ENCODE data around the gene LRPAP1.
"Not testable (repeated sequence)": the region's sequence is repeated elsewhere in the genome, so short reads cannot be mapped to it uniquely, and the experiment has no call there.

The LRPAP1 gene

DNA sequence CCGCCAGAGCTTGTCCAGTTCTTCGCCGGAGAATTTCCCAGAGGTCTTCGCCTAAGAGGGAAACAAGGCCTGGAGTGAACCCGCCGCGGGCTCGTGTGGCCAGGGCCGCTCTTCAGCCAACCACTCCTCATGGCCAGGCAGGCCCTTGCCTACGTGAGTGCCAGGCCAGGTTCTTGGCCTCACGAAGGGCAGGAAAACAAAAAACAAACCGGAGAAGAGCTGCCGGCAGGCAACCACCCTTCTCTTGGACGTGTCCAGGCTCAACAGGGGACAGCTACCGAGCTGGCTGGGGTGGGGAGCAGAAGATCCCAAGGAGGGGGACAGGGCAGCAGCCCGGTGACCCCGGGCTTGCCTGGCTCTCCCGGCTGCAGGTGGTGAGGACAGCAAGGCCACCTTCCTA, 13.3 kb downstream of the LRPAP1 start:
- no peak for DNase-seq (ENCODE audit: low read depth, low spot score)

DNA sequence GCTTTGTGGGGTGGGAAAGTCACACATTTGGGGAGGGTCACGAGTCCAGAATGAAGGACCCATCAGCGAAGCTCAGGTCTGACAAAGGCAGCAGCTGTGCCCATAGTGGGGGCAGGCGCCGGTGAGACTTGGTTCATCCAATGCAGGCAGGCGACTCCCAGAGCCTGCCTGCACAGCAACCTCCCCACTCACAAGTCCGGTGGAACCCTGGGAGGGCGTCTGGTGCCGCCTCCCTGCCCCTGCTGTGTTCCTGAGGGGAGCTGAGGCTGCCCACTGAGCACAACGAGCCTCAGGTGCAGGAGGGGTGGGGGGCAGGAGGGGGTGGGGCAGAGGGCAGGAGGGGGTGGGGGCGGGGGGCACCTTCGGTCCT, 13.7 kb downstream of the LRPAP1 start:
- DNase-seq (ENCODE audit: low read depth, low spot score) = no peak

DNA sequence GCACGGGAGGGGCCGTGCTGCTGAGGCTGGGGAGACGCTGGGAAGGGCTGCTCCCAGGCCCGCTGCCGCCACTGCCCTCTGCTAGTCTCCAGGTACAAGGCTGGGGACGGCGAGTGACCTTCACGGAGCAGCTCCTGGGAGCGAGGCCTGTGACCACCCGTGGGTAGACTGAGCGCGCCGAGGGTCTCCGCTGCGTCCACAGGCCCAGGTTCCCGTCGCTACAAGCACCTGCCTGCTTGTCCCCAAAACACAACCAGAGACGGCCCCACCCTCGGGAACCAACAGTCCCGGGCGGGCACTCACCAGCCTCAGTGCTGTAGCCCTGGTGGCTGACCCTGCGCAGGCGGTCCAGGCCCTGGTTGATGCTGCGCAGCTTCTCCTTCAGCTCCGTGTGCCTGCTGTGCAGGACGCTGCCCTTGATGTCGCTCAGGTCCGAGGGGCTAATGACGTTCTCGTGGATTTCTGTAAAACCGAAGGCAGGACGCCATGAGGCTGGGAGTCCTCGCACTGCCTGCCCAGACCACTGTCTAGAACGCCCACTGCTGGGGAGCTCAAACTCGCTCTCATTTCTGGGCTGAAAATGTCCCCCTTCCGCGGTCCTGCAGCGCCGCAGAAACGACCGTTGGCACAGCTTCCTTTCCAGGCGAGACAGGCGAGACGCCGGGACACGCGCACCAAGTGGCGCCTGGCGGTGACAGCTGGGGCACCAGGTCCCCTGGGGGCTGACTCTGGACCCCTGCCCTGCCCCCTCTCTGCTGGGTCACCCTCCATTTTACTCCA, 14.3 kb downstream of the LRPAP1 start:
- no peak for DNase-seq (ENCODE audit: low read depth, low spot score)

DNA sequence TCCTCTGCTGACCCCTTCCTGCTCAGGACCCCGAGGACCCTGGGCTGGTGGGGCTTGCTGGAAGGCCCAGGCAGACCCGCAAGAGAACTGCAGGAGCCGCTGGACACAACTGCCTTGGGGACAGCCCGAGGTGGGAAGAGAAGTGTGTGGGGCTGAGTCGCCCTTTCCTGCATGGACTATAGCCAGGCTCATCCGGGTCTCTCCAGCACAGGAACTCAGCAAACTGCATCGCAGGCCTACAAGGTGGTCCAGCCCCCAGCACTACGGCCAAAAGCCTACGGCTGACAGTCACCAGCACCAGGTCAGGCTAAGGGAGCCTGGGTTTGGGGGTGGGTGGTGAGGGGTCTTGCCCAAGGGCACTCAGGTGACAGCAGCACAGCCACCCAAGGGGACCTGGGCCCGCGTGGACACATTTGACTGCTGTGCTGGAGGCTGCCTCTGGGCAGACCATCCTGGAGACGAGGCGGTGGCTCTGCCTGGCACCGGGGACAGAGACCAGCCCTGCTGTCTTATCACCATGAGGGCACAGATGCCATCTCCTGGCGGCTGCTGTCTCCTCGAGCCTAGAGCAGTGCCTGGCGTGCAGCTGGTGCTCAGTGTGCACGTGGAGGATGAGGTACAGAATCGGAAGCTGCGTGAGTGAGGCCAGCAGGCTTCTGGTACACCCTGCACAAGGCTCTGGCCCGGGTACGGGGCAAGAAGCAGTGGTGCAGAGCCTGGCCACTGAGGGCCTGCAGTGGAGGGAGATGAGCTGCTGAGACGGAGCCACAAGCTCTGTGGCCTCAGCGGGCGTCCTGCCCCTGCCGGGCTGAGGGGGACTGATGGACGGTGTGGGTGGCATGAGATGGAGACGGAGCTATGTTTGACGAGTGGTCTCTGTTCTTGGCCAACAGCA, 15.1 kb downstream of the LRPAP1 start:
- DNase-seq (ENCODE audit: low read depth, low spot score) = no peak

DNA sequence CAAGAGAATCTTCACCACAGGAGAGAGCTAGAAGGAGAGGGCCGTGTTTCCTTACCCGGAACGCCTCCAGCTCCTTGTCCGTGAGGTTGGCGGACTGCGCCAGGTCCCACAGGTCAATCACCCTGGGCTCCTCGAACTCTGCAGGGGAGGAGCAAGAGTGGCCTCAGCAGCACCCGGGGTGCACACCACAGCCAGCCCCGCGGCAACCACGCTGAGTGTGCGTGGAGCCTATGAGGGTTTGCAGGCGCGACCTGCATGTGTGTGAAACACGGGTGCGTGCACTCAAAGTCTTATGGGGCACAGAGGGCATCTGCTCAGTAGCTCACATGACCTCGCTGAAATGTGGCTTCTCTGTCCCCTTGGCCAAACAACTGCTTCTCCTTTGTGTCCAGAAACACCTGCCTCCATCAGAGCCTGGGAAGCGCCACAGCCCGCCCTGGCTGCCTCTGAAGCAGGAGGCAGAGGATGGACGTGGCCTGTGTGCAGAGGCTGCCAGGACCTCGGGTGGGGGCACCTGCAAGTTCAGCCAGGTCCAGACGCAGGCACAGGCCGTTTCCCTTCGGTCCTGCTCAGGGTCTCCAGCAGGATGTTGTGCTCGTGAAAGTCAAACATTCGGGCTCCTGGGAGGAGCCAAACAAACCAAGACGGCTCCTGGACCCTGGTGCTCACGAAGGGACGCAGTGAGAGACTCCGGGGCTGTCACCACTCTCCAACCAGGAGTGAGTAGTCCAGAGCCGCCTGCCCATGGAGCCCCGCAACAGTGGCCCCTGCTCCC, 16.0 kb downstream of the LRPAP1 start:
- DNase-seq (ENCODE audit: low read depth, low spot score) = no peak

DNA sequence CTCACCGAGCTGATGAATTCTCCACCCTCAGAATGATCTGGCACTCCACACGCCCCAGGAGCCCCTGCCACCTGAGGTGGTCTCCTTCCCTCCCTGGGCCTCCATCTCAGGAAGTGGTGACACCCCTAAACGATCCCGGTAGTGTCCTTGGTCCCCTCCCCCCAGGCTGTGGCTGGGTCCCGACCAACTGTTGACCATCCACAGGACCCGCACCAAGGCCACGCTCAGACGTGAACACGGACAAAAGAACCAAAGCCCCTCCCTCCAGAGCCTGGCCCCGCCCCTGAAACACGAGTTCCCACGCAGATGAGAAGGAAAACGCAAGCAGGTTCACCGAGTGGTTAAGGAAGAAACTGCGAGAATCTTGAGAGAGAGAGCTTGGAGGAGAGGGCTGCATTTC, 16.6 kb downstream of the LRPAP1 start:
- no peak for DNase-seq (ENCODE audit: low read depth, low spot score)

DNA sequence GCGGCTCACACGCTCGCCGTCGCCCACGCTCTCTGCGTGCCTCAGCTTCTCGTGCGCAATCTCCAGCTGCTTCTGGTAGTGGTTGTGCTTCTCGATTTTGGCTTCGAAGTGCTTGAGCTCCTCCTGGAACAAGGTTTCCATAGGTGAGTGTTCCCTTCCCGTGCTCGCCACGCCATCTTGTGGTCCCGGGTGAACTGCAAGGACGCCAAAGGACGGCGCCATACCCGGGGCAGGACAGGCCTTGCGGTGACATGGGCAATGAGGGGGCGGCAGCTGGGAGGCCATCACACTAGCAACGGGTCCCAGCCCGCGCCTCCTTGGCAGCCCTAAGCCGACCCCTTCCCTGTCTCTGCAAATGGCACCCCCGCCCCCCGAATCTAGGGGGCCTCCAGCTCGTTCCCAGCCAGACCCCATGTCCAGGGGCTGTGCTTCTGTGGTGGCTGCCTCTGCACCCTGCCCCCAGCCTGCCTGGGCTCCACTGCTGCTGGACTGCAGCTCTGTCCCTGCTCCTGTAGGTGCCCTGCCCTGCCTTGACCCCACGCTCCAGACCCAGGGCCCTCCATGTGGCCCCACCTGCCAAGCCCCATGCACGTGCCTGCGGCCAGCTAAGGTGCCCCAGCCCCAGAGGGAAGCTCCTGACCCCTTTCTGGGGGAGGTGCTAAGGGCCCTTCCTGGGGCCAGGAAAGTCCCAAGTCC, 17.3 kb downstream of the LRPAP1 start:
- no peak for DNase-seq (ENCODE audit: low read depth, low spot score)

DNA sequence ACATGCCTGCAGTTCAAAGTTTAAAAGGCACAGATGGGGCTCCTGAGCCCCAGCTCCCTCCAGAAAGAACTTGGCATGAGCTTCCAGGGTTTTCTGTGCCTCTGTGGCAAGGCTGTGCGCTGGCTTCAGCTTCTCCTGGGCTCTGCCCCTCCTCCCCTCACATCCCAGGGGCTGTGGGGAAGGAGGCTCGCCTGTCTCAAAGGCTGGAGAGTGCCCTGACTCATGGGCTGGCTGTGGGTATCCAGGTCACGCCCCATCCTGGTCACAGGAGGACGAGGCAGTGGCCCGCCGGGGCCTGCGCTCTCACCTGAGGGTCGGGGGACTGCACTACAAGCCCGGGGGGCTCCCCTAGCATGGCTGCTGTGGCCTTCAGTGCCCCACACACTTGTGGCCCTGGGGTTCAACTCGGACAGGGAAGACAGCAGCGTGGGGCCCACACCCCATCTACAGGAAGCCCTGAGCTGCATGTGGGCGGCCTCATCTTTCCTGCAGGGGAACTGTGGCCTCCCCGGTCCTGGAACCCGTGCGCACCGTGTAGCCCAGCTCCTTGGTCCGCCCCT, 17.9 kb downstream of the LRPAP1 start:
- DNase-seq (ENCODE audit: low read depth, low spot score) = no peak

DNA sequence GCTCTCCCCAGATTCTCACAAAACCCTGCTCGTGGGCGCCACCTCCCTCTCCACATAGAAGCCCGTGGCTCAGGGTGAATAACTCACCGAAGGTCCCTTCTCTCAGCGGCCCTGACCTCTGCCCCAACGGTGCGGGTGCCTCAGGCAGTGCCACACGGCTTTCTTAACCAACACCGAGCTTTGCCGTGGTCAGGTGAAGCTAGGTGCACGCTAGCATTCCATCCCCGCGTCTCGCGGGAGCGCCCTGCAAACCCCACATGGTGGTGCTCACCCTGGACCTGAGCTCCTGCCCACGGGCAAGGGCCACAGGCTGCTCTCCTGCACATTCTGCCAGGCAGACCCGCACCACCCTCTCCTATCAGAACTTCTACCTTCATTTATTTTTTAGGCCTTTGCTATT, 18.4 kb downstream of the LRPAP1 start:
- DNase-seq (ENCODE audit: low read depth, low spot score) = no peak

DNA sequence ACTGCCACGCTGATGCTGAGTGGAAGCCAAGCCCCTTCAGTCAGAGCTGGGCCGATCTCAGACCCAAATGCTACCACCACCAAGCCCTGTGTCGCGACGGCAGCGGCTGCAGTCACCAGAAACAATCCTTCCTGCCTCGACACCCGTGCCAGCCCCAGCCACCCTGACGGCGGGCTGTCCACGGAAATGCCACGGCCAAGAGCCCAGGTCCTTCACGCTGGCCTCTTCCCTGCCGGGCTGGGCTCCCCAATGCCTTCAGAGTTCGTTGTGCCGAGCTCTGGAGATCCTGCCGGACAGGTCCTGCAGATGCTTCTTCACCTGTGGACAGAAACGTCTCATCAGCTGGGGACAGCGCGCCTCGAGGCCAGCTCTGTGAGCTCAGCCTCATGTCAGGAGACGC, 19.5 kb downstream of the LRPAP1 start:
- DNase-seq (ENCODE audit: low read depth, low spot score) = no peak

DNA sequence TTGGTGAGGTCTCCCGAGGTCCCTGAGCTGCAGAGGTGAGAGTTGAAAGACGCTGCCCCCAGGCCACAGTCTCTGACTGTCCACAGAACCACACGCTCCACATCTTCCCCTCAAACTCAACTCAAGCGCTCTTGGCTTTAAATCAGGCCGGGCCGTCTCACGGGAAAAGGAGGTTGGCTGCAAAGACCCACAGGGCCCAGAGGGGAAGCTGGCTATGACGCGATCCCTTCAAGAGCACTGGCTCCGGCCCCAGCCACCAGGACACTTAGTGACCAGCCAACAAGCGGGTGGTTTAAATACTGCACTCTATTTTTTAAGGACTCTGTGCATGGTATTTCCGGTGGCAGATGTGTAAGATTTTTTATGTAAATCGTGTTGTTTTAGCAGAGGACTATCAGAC, 19.9 kb downstream of the LRPAP1 start:
- DNase-seq (ENCODE audit: low read depth, low spot score) = no peak

DNA sequence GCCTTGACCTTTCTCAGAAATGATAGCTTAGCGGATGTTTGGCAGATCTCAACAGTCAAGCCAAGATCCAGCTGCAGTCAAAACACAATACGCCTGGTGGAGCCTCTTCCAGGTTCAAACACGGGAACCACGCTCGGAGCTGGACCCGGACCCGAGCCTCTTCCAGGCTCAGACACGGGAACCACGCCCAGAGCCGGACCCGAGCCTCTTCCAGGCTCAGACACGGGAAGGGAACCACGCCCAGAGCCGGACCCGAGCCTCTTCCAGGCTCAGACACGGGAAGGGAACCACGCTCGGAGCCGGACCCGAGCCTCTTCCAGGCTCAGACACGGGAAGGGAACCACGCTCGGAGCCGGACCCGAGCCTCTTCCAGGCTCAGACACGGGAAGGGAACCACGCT, 20.6 kb downstream of the LRPAP1 start:
- DNase-seq (ENCODE audit: low read depth, low spot score) = not testable (repeated sequence)

DNA sequence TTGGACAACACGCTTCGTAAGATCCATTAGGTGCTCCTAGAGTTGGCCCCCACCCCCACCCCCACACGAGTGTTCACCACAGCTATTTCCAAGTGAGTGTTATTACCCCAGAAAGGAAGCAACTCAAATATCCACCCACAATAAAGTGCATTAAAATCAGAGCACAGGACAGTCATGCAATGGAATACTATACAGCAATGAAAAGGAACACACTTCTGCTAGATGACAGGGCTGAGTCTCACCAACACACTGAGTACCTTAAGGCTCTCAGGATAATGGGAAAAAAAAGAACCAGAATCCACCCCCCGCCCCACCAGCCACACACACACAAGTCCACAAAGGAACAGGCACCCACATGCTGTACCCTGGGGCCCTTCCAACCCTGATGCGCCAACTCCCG, 21.0 kb downstream of the LRPAP1 start:
- DNase-seq (ENCODE audit: low read depth, low spot score) = no peak

DNA sequence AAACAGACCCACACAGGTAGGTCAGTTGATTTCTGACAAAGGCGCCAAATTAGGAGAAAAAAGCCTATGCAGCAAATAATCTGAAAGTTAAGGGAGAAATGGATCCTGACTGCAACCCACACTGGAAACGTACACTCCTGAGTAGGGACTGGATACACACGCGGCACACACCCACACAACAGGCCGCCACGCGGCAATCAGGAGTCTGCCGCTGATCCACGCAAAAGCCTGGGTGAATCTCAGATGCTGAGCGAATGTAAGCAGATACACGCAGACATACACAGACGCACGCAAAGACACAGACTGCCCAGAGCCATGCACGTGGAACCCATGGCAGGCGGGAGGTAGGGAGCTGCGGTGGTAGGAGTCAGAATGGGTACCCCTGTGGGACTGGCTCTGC, 21.7 kb downstream of the LRPAP1 start:
- DNase-seq (ENCODE audit: low read depth, low spot score) = no peak

DNA sequence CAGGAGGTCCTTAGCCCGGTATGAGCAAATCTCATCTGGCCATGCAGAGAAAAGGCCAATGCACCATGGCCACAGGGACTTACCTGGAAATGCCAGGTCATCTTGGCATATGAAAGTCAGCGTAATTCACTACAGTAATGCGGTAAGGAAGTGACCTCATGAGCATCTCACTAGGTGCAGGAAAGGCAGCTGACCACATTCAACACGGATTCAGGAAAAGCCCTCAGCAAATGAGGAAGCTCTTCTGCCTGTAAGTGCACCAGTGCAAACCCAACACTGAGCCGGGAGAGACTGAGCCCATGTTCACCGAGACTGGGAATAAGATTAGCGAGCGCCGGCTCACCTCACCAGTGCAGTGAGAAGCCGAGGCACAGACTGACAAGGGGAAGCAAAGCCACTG, 23.7 kb downstream of the LRPAP1 start:
- DNase-seq (ENCODE audit: low read depth, low spot score) = no peak

DNA sequence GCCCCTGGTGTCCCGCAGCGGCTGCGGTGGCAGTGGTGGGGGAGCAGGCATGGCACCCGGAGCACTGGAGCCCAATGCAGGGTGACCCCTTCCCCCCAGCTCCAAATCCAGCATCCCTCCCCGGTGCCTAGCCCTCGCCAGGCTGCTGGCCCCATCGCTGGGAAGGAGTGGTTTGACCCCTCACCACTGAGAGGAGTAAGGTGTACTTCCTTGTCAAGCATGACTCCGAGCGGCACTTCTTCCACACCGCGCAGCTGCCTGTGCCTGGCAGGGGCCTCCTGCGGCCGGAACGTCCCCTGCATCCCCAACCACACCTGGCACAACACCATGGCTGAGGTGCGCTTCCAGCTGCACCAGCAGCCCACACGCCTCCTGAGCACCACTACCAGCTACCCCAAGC, 27.0 kb downstream of the LRPAP1 start:
- no peak for DNase-seq (ENCODE audit: low read depth, low spot score)

DNA sequence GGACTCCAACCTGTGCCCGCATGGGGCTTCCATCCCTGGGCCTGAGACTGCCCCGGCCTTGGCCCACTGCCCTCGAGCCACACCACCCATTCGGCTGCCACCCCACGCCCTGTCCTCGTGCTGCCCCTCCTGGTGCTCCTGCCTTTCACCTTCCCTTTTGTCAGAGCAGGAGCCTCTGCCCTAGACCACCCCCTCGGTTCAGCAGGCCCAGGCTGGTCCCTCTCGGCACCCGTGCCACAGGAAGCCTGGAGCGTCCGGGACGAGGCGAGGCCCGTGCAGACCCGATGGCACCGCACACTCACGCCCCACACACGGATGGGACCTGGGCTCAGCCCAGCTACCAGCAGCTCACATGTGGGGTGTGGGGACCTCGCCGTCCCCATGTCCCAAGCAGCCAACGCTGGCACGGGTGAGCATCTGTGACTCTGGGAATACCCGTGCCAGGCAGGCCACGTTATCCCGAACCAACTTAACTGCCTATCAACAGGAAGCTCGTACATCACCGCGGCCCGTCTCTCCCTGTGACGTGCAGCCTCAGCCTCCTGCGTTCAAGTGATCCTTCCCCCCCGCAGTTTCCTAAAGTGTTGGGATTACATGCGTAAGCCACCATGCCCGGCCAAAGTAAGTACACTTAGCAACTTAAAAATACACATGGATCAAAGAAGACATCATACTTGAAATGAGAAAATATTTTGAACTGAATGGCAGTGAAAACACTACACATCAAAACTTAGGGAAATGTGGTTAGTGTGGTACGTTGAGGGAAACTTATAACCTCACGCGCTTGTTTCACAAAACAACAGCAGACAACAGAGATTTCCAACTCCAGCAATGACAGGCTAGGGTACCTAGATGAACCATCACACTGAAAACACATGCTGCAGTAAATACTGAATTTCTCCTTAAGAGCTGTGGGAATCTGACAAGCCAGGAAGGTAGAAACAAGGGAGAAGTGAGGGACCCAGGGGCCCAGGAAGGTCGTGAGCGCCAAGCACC, 29.0 kb downstream of the LRPAP1 start:
- DNase-seq (ENCODE audit: low read depth, low spot score) = no peak

DNA sequence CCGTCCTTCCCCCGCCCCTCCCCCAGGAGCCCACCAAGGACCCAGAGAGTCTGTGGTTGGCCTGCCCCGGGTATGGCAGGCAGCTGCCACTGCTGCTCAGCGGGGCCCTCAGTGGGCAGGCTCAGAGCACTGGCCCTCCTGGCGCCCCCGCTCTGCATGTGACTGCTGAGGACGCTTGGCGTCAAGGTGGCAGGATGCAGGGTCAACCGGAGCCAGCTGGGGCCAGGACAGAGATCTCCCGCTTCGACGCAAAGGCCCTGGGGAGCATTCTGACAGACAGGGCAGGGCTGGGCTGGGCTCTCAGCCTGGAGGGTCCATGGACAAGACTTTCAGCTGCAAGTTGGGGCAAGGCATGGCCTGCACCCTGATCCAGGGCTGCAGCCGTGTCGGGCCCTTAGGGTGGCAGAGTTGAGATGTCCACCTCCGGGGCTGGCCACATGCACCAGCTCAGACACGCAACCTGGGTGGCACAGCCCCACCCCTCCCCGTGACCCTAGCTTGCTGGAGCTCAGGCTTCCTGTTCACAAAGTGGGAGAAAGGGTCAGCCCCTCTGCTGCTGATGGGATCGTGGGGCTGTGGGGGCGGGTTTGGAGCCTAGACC, 30.3 kb downstream of the LRPAP1 start:
- no peak for DNase-seq (ENCODE audit: low read depth, low spot score)

DNA sequence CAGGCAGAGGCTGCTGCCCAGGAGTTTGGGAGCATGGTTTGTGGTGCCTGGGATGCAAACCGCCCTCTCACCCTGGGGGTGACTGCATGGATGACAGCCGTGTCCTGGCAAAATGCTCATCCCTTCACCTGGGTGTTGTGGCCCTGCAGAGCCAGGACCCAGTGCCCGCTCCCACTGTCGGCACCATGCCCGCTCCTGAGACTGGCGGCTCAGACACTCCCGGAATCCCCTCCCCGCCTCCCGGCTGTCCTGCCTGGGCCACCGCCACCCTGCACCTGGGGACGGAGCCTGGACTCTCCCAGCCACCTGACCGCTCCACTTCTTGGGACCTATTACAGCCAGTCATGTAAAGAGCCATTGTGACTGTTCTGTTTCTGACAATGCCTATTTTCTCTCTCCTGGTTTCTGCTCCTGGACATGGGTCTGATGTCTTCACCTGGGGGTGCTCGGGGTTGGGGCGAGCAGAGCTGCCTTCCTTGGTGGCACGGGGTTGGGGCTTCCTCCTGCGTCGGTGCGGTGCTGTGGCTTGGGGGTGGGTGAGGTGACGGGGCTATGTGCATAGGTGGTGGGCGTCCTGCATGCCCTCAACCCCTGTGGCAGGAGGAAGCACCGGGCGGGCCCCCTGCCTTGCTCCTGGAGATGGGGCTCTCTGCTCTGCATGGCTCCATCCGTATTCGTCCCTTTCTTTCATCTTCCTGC, 30.9 kb downstream of the LRPAP1 start:
- no peak for DNase-seq (ENCODE audit: low read depth, low spot score)

All from activated CD4-positive, CD25-positive, alpha-beta regulatory T cell treated with anti-CD3 and anti-CD28 coated beads, Interleukin-2, amount 50 U/mL, for 16 hours (primary cell).